HepG2 (cell line): ENCODE data around the gene RILPL1. TPM values are rescaled to one million over a fixed set of nuclear protein-coding genes. Genes with fewer than 3 reads are reported as not detected.

Source experiments
- KLF15 ChIP-seq: sonication (generic); formaldehyde crosslinking; IDR thresholded peaks from 2 replicates; pipeline ENCODE4 v1.8.1; 2023; ENCODE audit warnings: borderline replicate concordance, mild to moderate bottlenecking, inconsistent platforms, missing genetic modification reagents, mixed read lengths
- SMAD1 ChIP-seq: sonication (generic); formaldehyde crosslinking; IDR thresholded peaks from 2 replicates; pipeline ENCODE4 v1.4.0; 2020; ENCODE audit warnings: missing genetic modification reagents, low read depth, mild to moderate bottlenecking, borderline replicate concordance
- ZMAT3 ChIP-seq: sonication (generic); formaldehyde crosslinking; conservative IDR thresholded peaks from 2 replicates; pipeline ENCODE4 v1.7.0; 2021; ENCODE audit warnings: missing genetic modification reagents
- ZNF629 ChIP-seq: sonication (generic); formaldehyde crosslinking; conservative IDR thresholded peaks from 2 replicates; pipeline ENCODE4 v1.5.0; 2020; ENCODE audit warnings: missing genetic modification reagents
- ZNF781 ChIP-seq: sonication (generic); formaldehyde crosslinking; IDR thresholded peaks from 2 replicates; pipeline ENCODE4 v1.5.1; 2020; ENCODE audit warnings: borderline replicate concordance, mild to moderate bottlenecking, missing genetic modification reagents; ENCODE audit errors: not compliant biosample characterization
- polyA plus RNA-seq, 8 experiments: library from polyadenylated mRNA; depleted of rRNA in 3 of 8; stranded (reverse) in 7 of 8; unstranded in 1 of 8; fragments of >200 nt; fragmentation: Illumina TruSeq in 4 of 8; extraction: Trizol in 4 of 8; gene quantifications; 2 replicates each; pipeline versions ENCODE4 v1.2.1 to v1.2.3, GENCODE V29; 2011 to 2016; ENCODE audit warnings: low read depth in 4 of 8, missing spikeins in 1 of 8, mixed read lengths in 1 of 8; ENCODE audit not compliant: insufficient read depth in 1 of 8
- total RNA-seq, 5 experiments: library from RNA; depleted of rRNA; stranded (reverse); fragments of >200 nt; fragmentation: Illumina TruSeq; extraction: Trizol; gene quantifications; 2 replicates each; pipeline ENCODE4 v1.2.3, GENCODE V29; 2016; ENCODE audit warnings: low read depth in 1 of 5
- TF ChIP-seq, protein P1 (sequence below): sonication (generic); formaldehyde crosslinking; IDR thresholded peaks from 2 replicates; pipeline ENCODE4 v1.5.0; 2020; ENCODE audit warnings: mild to moderate bottlenecking, missing genetic modification reagents
- TF ChIP-seq, protein P2 (sequence below): sonication (generic); formaldehyde crosslinking; IDR thresholded peaks from 2 replicates; pipeline ENCODE4 v1.4.0; 2020; ENCODE audit warnings: missing genetic modification reagents

Gene RILPL1
- total and polyA plus RNA-seq, 2 of the 13 experiments (the other 11 are each of a cell fraction or from before 2014, with no cell fraction given), result 5.8 to 28.4 TPM

DNA sequence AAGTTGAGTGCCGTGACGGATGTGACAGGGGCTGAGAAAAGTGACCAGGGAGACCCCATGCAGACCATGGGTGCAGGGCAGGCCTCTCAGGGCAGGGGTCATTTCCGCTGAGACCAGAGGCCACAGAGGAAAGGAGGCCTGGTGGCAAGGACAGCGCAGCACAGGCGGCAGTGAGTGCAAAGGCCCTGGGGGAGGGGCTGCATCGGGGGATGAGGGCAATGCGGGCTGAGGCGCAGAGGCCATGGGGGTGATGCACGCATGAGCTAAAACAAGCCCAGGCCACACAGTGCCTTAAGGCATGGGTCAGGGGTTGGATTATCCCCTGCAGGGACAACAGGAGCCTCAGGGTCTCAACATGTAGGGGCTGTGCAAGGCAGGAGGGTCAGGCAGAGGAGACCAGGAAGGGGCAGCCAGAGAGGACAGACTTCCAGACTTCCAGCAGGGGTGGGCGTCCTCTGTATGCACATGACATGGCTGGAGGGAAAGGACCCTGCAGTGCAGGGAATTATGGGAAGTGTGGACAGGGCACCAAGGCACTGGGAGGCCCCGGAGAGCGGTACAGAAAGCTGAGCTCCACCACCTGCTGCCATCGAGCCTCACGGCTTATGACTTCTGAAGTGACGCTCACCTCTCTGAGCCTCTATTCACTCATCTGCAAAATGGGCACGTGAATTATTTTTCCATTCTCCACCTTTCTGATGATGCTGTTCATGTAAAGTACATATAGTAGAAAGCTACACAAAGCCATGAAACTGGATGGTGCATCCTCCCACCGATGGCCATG, 27.3 kb downstream of the RILPL1 start (continued):
- TF ChIP-seq SMAD1 (CRISPR knock-in tag) (no peak), KLF15 (CRISPR knock-in tag) (no peak), ZMAT3 (CRISPR knock-in tag) (no peak), ZNF629 (CRISPR knock-in tag) (peak; percentile 86), ZNF781 (CRISPR knock-in tag) (no peak)
- TF ChIP-seq, protein P1, sequence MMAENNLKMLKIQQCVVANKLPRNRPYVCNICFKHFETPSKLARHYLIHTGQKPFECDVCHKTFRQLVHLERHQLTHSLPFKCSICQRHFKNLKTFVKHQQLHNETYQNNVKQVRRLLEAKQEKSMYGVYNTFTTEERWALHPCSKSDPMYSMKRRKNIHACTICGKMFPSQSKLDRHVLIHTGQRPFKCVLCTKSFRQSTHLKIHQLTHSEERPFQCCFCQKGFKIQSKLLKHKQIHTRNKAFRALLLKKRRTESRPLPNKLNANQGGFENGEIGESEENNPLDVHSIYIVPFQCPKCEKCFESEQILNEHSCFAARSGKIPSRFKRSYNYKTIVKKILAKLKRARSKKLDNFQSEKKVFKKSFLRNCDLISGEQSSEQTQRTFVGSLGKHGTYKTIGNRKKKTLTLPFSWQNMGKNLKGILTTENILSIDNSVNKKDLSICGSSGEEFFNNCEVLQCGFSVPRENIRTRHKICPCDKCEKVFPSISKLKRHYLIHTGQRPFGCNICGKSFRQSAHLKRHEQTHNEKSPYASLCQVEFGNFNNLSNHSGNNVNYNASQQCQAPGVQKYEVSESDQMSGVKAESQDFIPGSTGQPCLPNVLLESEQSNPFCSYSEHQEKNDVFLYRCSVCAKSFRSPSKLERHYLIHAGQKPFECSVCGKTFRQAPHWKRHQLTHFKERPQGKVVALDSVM, result no peak
- TF ChIP-seq, protein P2, sequence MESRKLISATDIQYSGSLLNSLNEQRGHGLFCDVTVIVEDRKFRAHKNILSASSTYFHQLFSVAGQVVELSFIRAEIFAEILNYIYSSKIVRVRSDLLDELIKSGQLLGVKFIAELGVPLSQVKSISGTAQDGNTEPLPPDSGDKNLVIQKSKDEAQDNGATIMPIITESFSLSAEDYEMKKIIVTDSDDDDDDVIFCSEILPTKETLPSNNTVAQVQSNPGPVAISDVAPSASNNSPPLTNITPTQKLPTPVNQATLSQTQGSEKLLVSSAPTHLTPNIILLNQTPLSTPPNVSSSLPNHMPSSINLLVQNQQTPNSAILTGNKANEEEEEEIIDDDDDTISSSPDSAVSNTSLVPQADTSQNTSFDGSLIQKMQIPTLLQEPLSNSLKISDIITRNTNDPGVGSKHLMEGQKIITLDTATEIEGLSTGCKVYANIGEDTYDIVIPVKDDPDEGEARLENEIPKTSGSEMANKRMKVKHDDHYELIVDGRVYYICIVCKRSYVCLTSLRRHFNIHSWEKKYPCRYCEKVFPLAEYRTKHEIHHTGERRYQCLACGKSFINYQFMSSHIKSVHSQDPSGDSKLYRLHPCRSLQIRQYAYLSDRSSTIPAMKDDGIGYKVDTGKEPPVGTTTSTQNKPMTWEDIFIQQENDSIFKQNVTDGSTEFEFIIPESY (CRISPR knock-in tag), result 0 out of 2 replicates have a peak, but pooled peaks have one; percentile 11
